ENCODE measurements around the gene HGFAC. TPM values are rescaled to one million over a fixed set of nuclear protein-coding genes. Genes with fewer than 3 reads are reported as not detected.

The HGFAC gene
- total RNA-seq, 1 donor from 2014 or later: 1.5 TPM

DNA sequence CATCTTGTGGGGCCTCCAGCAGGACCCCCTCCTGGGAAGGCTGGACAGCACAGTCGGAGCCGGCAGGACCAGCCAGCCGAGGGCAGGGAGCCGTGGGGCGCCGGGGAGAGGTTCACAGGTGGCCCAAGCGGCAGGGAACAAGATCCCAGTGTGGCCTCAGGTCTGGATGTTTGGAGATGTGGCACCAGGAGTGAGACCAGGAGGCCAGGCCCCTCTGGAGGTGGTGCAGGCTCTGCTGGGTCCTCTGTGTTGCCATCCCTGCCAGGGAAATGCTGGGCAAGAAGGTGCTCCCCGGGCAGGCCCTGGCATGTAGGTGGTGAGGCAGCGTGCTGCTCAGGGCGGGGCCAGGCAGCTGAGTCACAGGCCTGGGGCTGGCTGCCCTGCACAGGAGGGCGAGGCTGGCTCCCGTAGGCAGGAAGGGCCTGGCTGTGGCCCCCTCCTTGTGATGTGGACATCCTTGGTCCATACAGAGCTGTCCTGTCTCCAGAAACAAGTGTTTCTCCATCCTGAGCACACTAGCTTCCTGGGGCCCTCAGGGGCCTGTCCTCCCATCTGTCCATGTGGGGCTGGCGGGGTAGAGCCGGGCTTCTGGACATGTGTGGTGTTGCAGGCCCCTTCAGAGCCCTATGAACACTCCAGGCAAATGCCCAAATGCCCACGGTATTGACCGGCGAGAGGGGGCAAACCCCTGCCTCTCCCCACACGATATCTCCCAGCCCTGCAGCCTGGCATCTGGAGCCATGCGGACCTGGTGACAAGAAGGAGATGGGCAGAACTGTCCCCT is 4.8 kb upstream of the HGFAC start:
- ATAC-seq (no peak), DNase-seq (ENCODE audit: missing footprints) (peak; percentile 75)
- intact Hi-C loops (cut with DNase I): no loop called here

DNA sequence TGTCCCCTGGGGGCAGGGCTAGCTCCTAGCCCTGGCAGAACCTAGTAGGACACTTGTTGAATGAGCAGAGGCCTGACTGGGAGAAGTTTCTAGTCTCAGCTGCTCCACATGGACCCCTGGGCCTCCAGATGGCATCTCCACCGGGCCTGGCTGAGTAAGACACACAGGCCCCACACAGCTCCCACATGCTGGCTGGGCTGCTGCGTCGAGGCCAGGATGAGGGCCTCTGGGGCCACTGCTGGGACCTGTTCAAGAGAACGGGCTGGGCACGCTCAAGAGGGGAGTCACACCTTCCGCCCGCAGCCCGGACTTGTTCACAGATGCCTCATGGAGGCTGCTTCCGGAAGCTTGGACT is 4.2 kb upstream of the HGFAC start:
- intact Hi-C loops (cut with DNase I): no loop called here
- DNase-seq (ENCODE audit: missing footprints) (peak; percentile 66), ATAC-seq (no peak)

DNA sequence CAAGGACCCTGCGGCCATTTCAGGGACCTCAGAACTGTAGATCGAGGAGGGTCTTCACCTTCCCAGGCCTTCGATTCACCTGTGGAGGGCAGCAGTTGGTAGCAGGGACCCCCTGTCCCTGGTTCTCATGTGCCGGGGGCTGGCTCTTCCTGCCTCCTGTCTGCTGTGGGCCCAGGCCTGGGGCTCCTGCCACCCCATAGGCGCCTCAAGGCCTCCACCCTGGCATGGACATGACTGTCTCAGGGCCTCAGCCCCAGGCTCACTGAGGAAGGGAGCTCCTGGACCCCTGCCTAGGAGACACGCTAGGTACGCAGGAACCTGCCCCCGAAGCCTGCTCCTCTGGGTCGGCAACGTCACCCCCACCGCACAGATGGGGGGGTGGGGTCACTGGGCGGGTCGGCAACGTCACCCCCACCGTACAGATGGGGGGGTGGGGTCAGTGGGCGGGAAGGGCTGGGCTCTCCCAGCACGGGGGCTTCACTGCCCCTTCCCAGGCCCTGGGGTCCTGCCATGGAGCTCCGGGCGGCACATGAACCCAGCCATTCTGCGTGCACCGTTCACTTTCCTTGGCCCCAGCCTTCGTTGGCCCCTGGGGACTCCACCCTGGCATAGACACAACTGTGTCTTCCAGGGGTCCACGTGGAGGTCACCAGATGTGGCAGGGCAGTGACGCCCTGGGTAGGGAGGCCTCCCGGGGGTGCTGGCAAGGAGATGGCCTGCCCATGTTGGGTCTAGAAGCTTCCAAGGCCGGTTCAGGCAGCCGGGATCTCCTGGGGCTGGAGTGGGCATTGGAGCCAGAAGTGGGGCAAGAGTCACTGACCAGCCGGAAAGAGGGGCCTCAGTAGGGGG is 3.5 kb upstream of the HGFAC start:
- intact Hi-C loops (cut with DNase I): no loop called here
- ATAC-seq (no peak), DNase-seq (ENCODE audit: missing footprints) (peak; percentile 47)

DNA sequence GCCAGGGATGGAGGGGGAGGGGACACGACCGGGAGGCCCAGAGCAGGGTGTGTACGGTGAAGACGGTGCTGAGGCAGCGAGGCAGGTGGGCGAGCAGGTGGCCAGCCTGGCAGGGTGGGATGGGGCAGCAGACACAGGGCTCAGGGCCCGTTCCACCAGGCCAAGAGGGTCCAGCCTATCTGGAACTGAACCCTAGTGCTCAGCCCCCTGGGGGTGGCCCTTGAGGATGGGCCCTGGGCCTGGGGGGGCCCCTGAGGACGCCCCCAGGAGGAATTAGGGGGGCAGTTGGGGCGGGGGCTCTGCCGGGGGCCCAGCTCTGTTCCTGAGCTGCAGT is 3.0 kb upstream of the HGFAC start:
- ATAC-seq (no peak), DNase-seq (ENCODE audit: missing footprints) (no peak)
- intact Hi-C loops (cut with DNase I): no loop called here

DNA sequence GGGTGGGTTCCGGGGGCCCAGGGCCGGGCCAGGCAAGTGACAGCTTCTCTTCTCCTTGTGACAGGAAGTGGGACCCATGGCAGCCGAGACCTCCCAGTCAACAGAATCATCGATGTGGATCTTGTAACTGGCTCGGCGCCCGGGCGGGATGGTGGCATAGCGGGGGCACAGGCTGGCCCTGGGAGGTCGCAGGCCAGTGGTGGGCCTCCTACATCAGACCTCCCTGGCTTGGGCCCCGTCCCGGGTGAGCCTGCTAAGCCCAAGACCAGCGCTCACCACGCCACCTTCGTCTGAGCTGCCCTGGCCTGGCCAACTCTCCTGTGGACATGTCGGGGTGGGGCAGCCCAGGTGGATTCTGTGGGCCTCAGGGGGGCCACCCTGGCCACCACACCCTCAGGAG is 2.4 kb upstream of the HGFAC start:
- ATAC-seq (no peak), DNase-seq (ENCODE audit: missing footprints) (peak; percentile 46)
- intact Hi-C loops (cut with DNase I): no loop called here

DNA sequence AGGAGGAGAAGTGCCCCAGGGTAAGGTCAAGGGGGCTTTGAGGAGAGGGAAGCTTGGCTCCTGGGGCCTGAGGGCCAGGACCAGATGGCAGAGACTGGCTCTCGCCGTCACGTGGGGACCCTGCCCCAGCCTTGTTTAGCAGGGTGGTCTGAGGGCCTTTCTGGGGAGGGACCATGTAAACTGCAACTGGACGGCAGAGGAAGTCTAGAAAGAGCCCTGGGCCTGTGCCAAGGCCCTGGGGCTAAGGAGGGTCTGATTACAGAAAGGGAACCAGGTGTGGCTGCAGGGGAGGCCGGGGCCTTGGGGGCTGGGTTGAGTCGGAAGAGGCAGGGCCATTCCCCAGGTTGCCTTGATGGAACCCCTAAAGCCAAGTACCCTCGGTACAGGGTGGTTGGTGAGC is 1.8 kb upstream of the HGFAC start:
- intact Hi-C loops (cut with DNase I): no loop called here
- ATAC-seq: no peak
- peak; percentile 23 for DNase-seq (ENCODE audit: missing footprints)

DNA sequence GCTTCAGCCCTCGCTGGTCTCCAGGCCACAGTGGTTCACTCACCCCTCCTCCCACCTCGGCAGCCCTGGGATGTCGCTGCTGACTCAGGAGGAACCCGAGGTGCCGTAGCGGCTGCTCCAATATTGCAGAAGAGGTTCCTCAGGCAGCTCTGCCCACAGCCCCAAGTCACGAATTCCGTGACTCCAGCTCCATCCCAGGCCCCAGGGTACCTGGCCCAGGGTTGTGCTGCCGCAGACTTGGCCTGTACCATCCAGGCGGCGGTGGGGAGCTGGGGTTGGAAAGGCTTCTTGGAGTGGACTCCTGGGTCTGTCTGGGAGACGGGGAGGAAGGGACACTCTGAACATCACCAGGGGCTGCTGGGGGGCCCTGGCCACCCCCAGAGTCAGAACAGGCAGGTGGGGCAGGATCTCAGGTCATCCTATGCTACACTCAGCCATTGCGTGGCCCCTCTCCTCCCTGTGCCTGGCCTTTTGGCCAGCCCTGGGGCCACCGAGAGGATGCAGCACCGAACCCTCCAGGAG is 728 bp upstream of the HGFAC start:
- peak; percentile 64 for DNase-seq (ENCODE audit: missing footprints)
- intact Hi-C loops (cut with DNase I): no loop called here

DNA sequence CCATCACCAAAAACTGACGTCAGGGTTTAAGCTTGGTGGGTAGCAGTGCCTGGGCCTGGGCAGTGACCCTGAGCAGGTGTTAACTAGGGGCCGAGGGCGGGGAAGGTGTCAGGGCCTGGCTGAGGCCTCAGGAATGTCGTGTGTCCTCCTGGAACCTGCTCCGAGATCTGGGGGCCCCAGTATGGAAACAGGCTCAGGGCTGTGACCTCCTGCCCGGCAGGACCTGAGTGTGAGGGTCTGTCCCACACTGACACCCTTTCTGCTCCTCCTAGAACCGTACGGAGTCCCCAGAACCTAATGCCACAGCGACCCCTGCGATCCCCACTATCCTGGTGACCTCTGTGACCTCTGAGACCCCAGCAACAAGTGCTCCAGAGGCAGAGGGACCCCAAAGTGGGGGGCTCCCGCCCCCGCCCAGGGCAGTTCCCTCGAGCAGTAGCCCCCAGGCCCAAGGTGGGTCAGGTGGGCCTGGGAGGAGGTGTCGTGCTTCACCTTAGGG is 741 bp downstream of the HGFAC start:
- DNase-seq (ENCODE audit: missing footprints) (peak; percentile 28), ATAC-seq (no peak)
- intact Hi-C loops (cut with DNase I): no loop called here

More for the DNA sequence above, 728 bp upstream of the HGFAC start:
- no peak for ATAC-seq

DNA sequence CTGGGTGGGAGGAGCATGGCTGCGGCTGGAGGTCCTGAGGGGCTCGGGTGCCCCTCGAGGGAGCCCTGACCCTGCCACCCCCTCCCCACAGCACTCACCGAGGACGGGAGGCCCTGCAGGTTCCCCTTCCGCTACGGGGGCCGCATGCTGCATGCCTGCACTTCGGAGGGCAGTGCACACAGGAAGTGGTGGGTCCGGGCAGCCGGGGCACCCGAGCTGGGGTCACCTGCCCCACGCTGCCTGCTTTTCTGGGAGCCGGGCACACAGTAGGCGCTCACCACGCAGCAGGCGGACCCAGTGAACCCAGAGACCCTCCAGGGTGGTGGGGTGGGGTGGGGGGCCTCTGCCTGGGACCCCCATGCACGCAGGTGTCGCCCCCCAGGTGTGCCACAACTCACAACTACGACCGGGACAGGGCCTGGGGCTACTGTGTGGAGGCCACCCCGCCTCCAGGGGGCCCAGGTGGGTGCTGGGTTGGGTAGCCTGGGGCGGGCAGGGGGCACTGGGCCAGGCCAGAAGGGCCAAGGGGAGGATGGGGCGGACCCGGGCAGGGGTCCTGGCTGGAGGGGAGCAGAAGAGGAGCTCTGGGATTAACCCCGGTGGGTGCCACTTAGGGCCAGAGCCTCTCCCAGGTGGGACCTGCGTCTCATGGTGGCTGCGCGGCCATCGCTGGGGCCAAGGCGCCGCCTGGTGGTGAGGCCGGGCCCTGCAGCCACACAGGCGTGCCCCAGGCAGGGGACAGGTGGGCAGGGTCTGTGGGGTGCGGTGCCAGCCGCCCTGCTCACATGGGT is 1.4 kb downstream of the HGFAC start:
- intact Hi-C loops (cut with DNase I): loop anchor here (1.0 kb wide), 1 partner anchor 97 kb away; no protein-coding TSS in a partner anchor
- DNase-seq (ENCODE audit: missing footprints) (peak; percentile 71), ATAC-seq (peak; percentile 54)

DNA sequence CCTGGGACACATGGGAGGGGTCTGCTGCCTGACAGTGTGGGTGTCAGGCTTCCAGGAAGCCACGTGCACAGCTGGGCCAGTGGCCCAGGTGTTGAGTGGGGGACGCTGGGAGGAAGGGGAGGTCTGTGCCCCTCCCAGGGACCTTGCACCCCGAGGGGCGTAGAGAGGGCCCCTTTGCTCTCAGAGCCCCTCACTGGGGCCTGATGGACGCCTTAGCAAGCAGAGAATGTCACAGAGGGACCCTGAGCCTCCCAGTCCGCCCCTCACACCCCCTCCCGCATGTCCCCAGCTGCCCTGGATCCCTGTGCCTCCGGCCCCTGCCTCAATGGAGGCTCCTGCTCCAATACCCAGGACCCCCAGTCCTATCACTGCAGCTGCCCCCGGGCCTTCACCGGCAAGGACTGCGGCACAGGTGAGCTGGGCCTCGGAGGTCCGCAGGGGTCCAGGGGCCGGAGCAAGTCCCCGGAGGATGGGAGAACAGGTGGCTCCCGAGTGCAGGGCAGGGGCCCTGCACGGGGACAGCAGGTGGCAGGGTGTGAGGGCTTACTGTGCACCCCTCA is 2.1 kb downstream of the HGFAC start:
- no peak for ATAC-seq
- DNase-seq (ENCODE audit: missing footprints): peak; percentile 50
- intact Hi-C loops (cut with DNase I): loop anchor here (1.0 kb wide), 1 partner anchor 98 kb away; no protein-coding TSS in a partner anchor

DNA sequence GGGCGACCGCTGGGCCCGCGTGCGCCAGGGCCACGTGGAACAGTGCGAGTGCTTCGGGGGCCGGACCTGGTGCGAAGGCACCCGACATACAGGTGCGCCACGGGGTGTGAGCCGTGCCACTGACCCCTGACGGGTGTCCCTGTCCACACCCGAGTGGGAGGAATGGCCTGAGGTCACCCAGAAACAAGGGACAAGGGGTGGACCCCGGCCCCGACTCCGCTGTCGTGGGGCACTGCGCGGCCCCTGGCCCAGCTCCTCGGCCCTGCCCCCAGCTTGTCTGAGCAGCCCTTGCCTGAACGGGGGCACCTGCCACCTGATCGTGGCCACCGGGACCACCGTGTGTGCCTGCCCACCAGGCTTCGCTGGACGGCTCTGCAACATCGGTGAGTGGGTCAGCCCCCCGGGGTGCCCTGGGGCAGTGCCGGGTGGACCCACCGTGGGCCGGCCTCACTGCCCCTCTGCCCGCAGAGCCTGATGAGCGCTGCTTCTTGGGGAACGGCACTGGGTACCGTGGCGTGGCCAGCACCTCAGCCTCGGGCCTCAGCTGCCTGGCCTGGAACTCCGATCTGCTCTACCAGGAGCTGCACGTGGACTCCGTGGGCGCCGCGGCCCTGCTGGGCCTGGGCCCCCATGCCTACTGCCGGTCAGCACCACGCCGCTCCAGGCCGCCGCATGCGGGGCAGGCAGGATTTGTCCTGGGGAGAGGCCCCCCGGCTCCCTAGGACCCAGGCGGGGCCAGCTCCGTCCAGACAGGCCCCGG is 2.8 kb downstream of the HGFAC start:
- ATAC-seq (no peak), DNase-seq (ENCODE audit: missing footprints) (peak; percentile 68)
- intact Hi-C loops (cut with DNase I): loop anchor here (5.0 kb wide), 1 partner anchor 252 kb away; no protein-coding TSS in a partner anchor

DNA sequence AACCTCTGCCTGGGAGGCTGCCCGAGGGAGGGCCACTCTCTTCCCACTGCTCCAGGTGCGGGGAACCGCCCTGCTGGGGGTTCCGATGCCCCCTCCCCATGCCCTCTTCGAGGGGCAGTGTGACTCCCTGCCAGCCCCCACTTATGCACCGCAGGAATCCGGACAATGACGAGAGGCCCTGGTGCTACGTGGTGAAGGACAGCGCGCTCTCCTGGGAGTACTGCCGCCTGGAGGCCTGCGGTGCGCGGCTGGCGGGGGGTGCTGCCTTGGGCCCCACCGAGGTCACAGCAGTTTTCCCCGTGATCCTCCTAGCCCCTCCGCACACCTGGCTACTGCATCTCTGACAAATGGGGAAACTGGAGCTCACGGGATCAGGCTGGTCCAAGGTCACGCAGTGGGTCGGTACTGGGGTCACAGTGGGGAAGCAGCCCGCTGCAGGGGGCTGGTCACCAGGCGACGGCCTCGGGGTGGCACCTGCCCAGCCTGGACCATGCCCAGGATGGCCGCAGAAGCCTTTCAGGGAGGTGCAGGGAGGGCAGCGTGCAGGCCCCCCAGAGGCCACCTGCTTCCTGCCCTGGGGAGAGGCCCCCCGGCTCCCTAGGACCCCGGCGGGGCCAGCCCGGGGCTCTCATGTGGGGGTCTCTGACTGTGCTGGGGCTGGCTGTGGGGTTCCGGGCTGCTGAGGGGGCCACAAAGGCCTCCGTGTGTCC is 3.5 kb downstream of the HGFAC start:
- intact Hi-C loops (cut with DNase I): loop anchor here (5.0 kb wide), 1 partner anchor 253 kb away; no protein-coding TSS in a partner anchor
- DNase-seq (ENCODE audit: missing footprints): peak; percentile 44

DNA sequence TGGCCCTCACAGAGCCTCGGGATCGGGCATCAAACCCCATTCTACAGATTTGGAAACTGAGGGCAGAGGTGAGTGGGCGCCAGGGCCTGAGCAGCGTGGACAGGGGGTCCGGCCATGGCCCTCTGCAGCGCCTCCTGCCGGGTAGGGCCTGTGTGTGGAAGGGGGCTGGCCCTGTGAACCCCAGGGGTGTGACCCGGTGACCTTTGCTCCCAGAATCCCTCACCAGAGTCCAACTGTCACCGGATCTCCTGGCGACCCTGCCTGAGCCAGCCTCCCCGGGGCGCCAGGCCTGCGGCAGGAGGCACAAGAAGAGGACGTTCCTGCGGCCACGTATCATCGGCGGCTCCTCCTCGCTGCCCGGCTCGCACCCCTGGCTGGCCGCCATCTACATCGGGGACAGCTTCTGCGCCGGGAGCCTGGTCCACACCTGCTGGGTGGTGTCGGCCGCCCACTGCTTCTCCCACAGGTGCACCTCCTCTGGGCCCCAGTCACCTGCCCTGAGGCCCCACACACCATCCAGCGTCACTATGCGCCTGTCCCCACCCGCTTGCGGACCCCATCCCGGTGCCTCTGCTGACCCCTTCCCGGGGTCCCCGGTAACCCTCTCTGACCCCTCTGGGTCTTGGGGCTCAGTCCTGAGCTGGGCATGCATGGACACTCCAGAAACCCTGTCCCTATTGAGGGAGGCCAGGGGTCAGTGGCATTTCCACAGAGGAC is 4.2 kb downstream of the HGFAC start:
- ATAC-seq: no peak
- DNase-seq (ENCODE audit: missing footprints): peak; percentile 63
- intact Hi-C loops (cut with DNase I): loop anchor here (5.0 kb wide), 1 partner anchor 254 kb away; no protein-coding TSS in a partner anchor

More for the DNA sequence above, 3.5 kb downstream of the HGFAC start:
- ATAC-seq: no peak

DNA sequence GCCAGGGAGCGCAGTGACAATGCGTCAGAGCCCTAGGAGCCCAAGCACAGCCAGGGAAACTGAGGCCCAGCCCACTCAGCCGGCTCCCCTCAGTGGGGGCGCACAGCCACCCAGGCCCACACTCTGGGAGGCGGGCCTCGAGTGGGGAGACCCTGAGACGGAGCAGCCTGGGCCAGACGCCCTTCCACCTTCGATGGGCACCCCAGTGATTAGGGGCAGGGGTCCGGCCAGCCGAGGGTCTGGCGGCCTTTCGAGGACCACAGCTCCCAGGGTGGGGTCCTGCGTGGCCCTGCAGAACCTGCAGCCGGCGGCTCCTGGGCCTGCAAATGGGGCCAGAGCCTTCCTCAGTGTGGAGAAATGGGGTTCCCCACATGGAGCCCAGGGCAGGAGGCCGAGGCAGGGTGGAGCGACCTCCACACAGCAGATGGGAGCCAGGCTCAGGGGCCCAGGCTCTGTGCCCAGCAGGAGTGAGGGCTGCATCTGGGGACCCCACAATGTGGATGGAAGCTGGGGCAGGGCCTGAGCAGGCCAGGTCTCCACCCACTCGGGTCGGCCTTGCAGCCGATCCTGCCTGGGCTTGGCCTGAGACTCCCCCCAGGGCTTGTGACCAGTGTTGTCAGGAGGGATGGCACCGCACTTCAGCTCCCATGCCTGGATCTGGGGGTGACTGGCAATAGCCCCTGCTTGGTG is 5.0 kb downstream of the HGFAC start:
- DNase-seq (ENCODE audit: missing footprints): peak; percentile 56

DNA sequence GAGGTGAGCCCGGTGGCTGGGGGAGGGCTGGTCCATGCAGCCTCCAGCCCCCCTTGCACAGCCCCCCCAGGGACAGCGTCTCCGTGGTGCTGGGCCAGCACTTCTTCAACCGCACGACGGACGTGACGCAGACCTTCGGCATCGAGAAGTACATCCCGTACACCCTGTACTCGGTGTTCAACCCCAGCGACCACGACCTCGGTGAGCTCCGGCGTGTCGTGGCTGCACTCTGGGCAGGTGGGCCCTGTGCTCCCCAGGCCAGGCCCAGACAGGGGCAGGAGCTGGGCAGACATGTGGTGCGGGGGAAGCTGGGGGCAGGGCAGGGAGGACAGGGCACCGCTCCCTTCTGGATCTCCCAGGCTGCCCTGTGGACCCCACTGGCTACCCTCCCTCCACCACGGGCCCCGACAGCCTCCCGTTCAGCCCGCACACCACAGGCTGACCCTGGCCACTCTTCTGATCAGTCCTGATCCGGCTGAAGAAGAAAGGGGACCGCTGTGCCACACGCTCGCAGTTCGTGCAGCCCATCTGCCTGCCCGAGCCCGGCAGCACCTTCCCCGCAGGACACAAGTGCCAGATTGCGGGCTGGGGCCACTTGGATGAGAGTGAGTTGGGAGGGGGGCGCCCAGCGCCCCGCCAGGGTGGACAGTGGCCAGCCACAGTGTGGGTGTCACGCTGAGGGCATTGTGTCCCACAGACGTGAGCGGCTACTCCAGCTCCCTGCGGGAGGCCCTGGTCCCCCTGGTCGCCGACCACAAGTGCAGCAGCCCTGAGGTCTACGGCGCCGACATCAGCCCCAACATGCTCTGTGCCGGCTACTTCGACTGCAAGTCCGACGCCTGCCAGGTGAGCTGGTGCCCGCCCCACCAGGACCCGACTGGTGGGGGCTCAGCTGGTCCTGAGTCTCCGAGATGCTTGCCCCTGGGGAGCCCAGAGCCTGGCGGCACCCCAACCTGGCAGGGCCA is 5.9 kb downstream of the HGFAC start:
- ATAC-seq: no peak
- intact Hi-C loops (cut with DNase I): loop anchor here (5.0 kb wide), 1 partner anchor 255 kb away; no protein-coding TSS in a partner anchor
- DNase-seq (ENCODE audit: missing footprints): peak; percentile 47

More for the DNA sequence above, 5.0 kb downstream of the HGFAC start:
- ATAC-seq: no peak
- intact Hi-C loops (cut with DNase I): loop anchor here (5.0 kb wide), 1 partner anchor 254 kb away; no protein-coding TSS in a partner anchor

Data from Right ventricle myocardium inferior (tissue), 1 donor.